Kidney (tissue), 14 donors: Measurements from ENCODE around the gene MAFG. TPM values are rescaled to one million over a fixed set of nuclear protein-coding genes. Genes with fewer than 3 reads are reported as not detected.

Source experiments
- DNase-seq, 5 donors: peaks; one replicate each; pipeline ENCODE4 v3.0.0-alpha.2; 2013 to 2020
- FAIRE-seq: peaks from 2 replicates; lab custom pipeline; 2012; peaks lifted over from hg19 to GRCh38; lab: Jason Lieb, UNC
- H3K27ac ChIP-seq, 2 donors: one replicate each; pipeline ENCODE4 v1.7.0; 2013; ENCODE audit warnings: low read depth in 2 of 2, low read length in 2 of 2, inconsistent platforms in 1 of 2
- H3K27me3 ChIP-seq: one replicate; pipeline ENCODE4 v1.7.1; 2013; ENCODE audit warnings: low read length, inconsistent platforms; ENCODE audit not compliant: control insufficient read depth, insufficient read depth
- H3K36me3 ChIP-seq, 3 donors: one replicate each; pipeline versions ENCODE4 v1.7.0 to v1.7.1; 2013; ENCODE audit warnings: low read length in 3 of 3, control low read depth in 1 of 3, inconsistent platforms in 1 of 3; ENCODE audit not compliant: insufficient read depth in 3 of 3, control insufficient read depth in 2 of 3
- H3K4me1 ChIP-seq, 3 donors: one replicate each; pipeline versions ENCODE4 v1.7.0 to v1.7.1; 2013; ENCODE audit warnings: low read length in 3 of 3, inconsistent platforms in 1 of 3, low read depth in 1 of 3; ENCODE audit not compliant: control insufficient read depth in 2 of 3, insufficient read depth in 2 of 3
- H3K4me3 ChIP-seq, 3 donors: one replicate each; pipeline versions ENCODE4 v1.7.0 to v1.8.1; 2013; ENCODE audit warnings: low read length in 3 of 3, control low read depth in 1 of 3, inconsistent platforms in 1 of 3
- H3K9ac ChIP-seq, 3 donors: one replicate each; pipeline versions ENCODE4 v1.7.0 to v1.7.1; 2013; ENCODE audit warnings: low read length in 3 of 3, control low read depth in 1 of 3, inconsistent platforms in 1 of 3
- H3K9me3 ChIP-seq, 3 donors: one replicate each; pipeline versions ENCODE4 v1.7.0 to v1.7.1; 2013; ENCODE audit warnings: low read length in 3 of 3, control low read depth in 1 of 3, inconsistent platforms in 1 of 3; ENCODE audit not compliant: control insufficient read depth in 2 of 3, insufficient read depth in 1 of 3
- intact Hi-C: fragments of 100-400 bp; cut with DNase I; formaldehyde crosslinking; loops from one replicate; pipeline ENCODE4 v1.11.1; 2022
- polyA plus RNA-seq: library from polyadenylated mRNA; stranded (reverse); fragments of 350-450 nt; fragmentation: Illumina TruSeq; extraction: RNeasy Lipid Tissue Mini Kit (QIAGEN cat#74804); gene quantifications from one replicate; pipeline ENCODE4 v1.2.3, GENCODE V29; 2014; ENCODE audit warnings: low read depth, low replicate concordance; ENCODE audit not compliant: insufficient read depth
- total RNA-seq: library from RNA; stranded (reverse); fragmentation: NEBNext Ultra II Directional; extraction: Animal tissue kit (Norgen Biotek cat#: 25700); gene quantifications from one replicate; pipeline ENCODE4 v1.2.1, GENCODE V29; 2021
- TF ChIP-seq, protein P1 (sequence below): IDR thresholded peaks from 3 replicates; pipeline ENCODE4 v1.5.1; 2012; ENCODE audit warnings: mild to moderate bottlenecking, moderate library complexity, borderline replicate concordance; ENCODE audit not compliant: insufficient read depth; ENCODE audit errors: extremely low read depth
- donor health status: control.
- donor health status: control.
- donor health status: control.
- donor health status: control.
- donor health status: control.
- donor health status: DM: yes; HTN: yes; CAD: no.
- donor health status: Normal renal cell carcinoma (clear cell type).

MAFG gene
- total and polyA plus RNA-seq, 2 donors from 2014 or later = 8.3 to 18.2 TPM

DNA sequence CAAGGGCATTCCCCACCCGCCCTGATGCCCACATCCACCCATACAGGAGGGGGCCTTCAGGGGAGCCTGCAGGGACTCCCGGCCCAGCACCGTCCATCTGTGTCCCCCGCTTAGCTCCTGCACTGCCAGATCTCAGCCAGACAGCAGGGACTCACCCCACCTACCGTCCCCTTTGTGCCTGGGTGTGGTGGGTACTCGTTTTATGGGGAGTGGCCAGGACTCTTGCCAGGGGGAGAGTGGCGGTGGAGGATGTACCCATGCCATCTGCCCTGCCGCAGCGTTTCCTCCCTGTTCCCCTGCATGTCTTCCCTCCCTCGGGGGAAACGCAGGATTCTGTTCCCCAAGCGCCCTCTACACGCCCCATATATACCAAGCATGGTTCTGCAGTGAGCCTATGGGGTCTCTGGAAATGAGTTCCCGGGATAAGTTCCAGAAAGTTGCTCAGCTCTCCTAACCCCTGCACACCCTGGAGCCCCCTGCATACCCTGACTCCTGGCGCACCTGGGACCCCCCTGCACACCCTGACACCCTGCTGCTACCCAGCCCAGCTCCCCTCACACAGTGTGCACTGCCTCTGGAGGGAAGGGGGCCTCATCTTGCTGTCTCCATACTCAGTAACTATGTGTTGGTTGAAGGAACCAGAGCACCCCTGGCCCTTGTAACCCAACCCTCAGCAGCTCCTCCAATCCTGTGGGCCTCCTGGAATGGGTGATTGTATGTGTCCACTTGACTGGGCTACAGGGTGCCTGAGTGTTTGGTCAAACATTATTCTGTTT, 4.2 kb upstream of the MAFG start:
- Histone ChIP-seq H3K4me3 (no peak overlapping the region), H3K9ac (no peak overlapping the region), H3K27ac (no peak overlapping the region), H3K9me3 (no peaks in the 10 kb centered on the region), H3K4me1 (peaks cover 0 to 9% (median 0%) of the 10 kb centered on the region in 3 donors), H3K27me3 (no peaks in the 10 kb centered on the region), H3K36me3 (no peaks in the 10 kb centered on the region)
- no peak for FAIRE-seq
- intact Hi-C loops = no loop called here
- TF ChIP-seq, protein P1, sequence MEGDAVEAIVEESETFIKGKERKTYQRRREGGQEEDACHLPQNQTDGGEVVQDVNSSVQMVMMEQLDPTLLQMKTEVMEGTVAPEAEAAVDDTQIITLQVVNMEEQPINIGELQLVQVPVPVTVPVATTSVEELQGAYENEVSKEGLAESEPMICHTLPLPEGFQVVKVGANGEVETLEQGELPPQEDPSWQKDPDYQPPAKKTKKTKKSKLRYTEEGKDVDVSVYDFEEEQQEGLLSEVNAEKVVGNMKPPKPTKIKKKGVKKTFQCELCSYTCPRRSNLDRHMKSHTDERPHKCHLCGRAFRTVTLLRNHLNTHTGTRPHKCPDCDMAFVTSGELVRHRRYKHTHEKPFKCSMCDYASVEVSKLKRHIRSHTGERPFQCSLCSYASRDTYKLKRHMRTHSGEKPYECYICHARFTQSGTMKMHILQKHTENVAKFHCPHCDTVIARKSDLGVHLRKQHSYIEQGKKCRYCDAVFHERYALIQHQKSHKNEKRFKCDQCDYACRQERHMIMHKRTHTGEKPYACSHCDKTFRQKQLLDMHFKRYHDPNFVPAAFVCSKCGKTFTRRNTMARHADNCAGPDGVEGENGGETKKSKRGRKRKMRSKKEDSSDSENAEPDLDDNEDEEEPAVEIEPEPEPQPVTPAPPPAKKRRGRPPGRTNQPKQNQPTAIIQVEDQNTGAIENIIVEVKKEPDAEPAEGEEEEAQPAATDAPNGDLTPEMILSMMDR = no peak
- DNase-seq = no peak

GRCh38 chr17:81931189-81931556, 3.6 kb upstream of the MAFG start:
- Histone ChIP-seq H3K4me1 (peaks cover 0 to 7% (median 4%) of the 10 kb centered on the region in 3 donors), H3K27ac (no peak overlapping the region), H3K9ac (no peak overlapping the region), H3K27me3 (no peaks in the 10 kb centered on the region), H3K36me3 (no peaks in the 10 kb centered on the region), H3K4me3 (no peak overlapping the region), H3K9me3 (no peaks in the 10 kb centered on the region)
- FAIRE-seq = no peak
- intact Hi-C loops = no loop called here
- peak in 1 of 5 donors; percentile 72 for DNase-seq
- TF ChIP-seq, protein P1 = no peak

GRCh38 chr17:81930142-81931125, 2.9 kb upstream of the MAFG start:
- peaks cover 0 to 13% (median 9%) of the 10 kb centered on the region in 3 donors for H3K4me1 ChIP-seq
- DNase-seq = peak in 3 of 5 donors; percentile 38 to 69 (median 46)
- H3K4me3 ChIP-seq = no peak overlapping the region
- H3K9me3 ChIP-seq = no peaks in the 10 kb centered on the region
- no peaks in the 10 kb centered on the region for H3K27me3 ChIP-seq
- no peak overlapping the region for H3K9ac ChIP-seq
- no peak for FAIRE-seq
- no peaks in the 10 kb centered on the region for H3K36me3 ChIP-seq
- TF ChIP-seq, protein P1 = no peak
- H3K27ac ChIP-seq = no peak overlapping the region
- intact Hi-C loops = no loop called here
